OCI-LY7 (cell line): ENCODE results near the gene CAMSAP3.

Experiments used
- CTCF ChIP-seq: fragments of 200-600 bp; sonication (generic); conservative IDR thresholded peaks from 2 replicates; pipeline ENCODE4 v1.5.1; 2014; ENCODE audit warnings: mild to moderate bottlenecking, antibody characterized with exemption, low read length, moderate library complexity, mixed read lengths
- EZH2phosphoT487 ChIP-seq: fragments of 200-600 bp; sonication (generic); IDR thresholded peaks from 2 replicates; pipeline ENCODE4 v1.6.1; 2018; ENCODE audit warnings: low read depth, borderline replicate concordance, mild to moderate bottlenecking, mixed run types, antibody characterized with exemption, low read length, moderate library complexity, mixed read lengths

- TF ChIP-seq CTCF (no peak), EZH2phosphoT487 (no peak)
Measured at GRCh38 chr19:7597689-7598088, 2.0 kb downstream of the CAMSAP3 start.
